Measurements from ENCODE around the gene GBX1.

GBX1 gene
- total RNA-seq = 0 reads per million in 9 experiments

GRCh38 chr7:151167197-151167961 lies at the start of gene GBX1:
GBX1 (minus strand) TSS chr7:151167694; CDS start chr7:151167548, 146 bp downstream.
- peaks cover 38 to 41% of the 10 kb centered on the region in 2 donors for H3K27me3 Mint-ChIP-seq
- DNase-seq (peak in 1 of 3 experiments; percentile 16), ATAC-seq (replicated peaks) (peak; percentile 57)
- no peak within 1 kb of the TSS for H3K27ac Mint-ChIP-seq
- peaks cover 5 to 7% of the 10 kb centered on the region in 2 donors for H3K4me1 Mint-ChIP-seq (ENCODE audit: low read depth in 2 of 2)
- no peaks in the 10 kb centered on the region for H3K36me3 Mint-ChIP-seq (ENCODE audit: insufficient read depth)
- no peaks in the 10 kb centered on the region for H3K9me3 Mint-ChIP-seq
- peak within 1 kb of the TSS; percentile 71 to 74 for H3K4me3 Mint-ChIP-seq

- H3K27ac Mint-ChIP-seq = peak overlapping the region in 1 of 2 donors; percentile 76
These were observed 47.9 kb upstream of the GBX1 start for GRCh38 chr7:151215396-151215795.

DNA sequence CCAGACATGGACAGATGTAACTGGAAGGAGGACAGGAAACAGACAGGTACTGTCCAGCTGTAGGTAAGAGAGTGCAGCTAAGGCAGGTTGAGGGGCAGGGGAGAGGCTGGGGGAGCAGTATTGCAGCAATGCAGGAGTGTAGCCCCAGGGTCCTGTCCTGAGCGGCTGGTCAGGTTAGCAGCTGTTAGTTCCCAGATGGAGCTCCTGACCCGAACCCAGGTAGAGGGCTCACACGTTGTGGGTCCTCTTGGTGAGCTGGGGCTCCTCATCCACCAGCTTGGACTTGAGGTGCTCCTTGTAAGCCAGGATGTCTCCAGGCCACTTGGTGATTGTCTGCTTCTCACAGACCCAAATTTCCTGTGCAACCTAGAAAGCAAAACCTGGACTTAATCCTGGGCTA lies 46.3 kb upstream of the GBX1 start:
- Mint-ChIP-seq H3K36me3 (ENCODE audit: insufficient read depth) (peaks cover 59% of the 10 kb centered on the region), H3K27ac (no peak overlapping the region)

More at GRCh38 chr7:151215396-151215795, 47.9 kb upstream of the GBX1 start:
- no peaks in the 10 kb centered on the region for H3K9me3 Mint-ChIP-seq
- H3K4me3 Mint-ChIP-seq = no peak overlapping the region
- peaks cover 74% of the 10 kb centered on the region for H3K36me3 Mint-ChIP-seq (ENCODE audit: insufficient read depth)
- H3K4me1 Mint-ChIP-seq (ENCODE audit: low read depth in 2 of 2) = peaks cover 5% of the 10 kb centered on the region in 2 donors
- ATAC-seq (replicated peaks) (no peak), DNase-seq (no peak)
- H3K27me3 Mint-ChIP-seq = no peaks in the 10 kb centered on the region

GRCh38 chr7:151212626-151213025 lies 45.1 kb upstream of the GBX1 start:
- Mint-ChIP-seq H3K27me3 (no peaks in the 10 kb centered on the region), H3K9me3 (no peaks in the 10 kb centered on the region), H3K4me3 (no peak overlapping the region), H3K27ac (peak overlapping the region in 1 of 2 donors; percentile 35), H3K36me3 (ENCODE audit: insufficient read depth) (peaks cover 47% of the 10 kb centered on the region), H3K4me1 (ENCODE audit: low read depth in 2 of 2) (peaks cover 14 to 25% of the 10 kb centered on the region in 2 donors)
- no peak for DNase-seq
- no peak for ATAC-seq (replicated peaks)

More for the DNA sequence above, 46.3 kb upstream of the GBX1 start:
- DNase-seq (no peak), ATAC-seq (replicated peaks) (no peak)
- Mint-ChIP-seq H3K4me1 (ENCODE audit: low read depth in 2 of 2) (peaks cover 5 to 14% of the 10 kb centered on the region in 2 donors), H3K27me3 (no peaks in the 10 kb centered on the region), H3K9me3 (no peaks in the 10 kb centered on the region), H3K4me3 (no peak overlapping the region)

DNA sequence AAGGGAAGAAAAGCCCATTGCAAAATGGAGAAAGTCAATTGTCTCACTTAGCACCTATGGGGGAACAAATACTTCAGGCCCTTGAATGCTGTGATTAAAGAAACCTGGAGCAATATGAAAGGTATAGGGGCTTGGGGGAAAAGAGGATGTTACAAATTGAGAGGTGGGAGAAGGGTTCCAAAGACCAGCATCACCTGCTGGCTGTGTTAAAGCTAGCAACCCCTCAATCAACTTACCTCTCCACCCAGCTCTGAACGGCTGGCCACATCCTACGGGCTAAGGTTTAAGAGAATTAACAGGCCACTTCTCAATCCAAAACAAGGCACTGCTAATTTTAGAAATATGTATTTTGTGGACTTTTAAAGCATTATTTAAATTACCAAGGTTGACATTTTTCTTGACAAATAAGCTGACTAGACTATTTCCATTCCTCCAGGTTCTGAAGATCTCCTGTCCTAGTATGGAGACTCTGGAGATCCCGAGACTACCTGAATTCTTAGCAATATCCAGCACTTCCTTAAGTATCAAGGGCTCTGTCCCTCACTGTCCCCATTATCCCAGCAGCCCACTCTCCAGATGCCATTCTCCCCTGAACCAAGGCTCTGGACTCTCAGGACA lies 43.8 kb upstream of the GBX1 start:
- no peak overlapping the region for H3K27ac Mint-ChIP-seq
- H3K36me3 Mint-ChIP-seq (ENCODE audit: insufficient read depth) = peaks cover 35% of the 10 kb centered on the region
- DNase-seq = no peak
- H3K27me3 Mint-ChIP-seq = no peaks in the 10 kb centered on the region
- ATAC-seq (replicated peaks) = no peak
- H3K4me3 Mint-ChIP-seq = no peak overlapping the region
- no peaks in the 10 kb centered on the region for H3K9me3 Mint-ChIP-seq
- peaks cover 27 to 36% of the 10 kb centered on the region in 2 donors for H3K4me1 Mint-ChIP-seq (ENCODE audit: low read depth in 2 of 2)

DNA sequence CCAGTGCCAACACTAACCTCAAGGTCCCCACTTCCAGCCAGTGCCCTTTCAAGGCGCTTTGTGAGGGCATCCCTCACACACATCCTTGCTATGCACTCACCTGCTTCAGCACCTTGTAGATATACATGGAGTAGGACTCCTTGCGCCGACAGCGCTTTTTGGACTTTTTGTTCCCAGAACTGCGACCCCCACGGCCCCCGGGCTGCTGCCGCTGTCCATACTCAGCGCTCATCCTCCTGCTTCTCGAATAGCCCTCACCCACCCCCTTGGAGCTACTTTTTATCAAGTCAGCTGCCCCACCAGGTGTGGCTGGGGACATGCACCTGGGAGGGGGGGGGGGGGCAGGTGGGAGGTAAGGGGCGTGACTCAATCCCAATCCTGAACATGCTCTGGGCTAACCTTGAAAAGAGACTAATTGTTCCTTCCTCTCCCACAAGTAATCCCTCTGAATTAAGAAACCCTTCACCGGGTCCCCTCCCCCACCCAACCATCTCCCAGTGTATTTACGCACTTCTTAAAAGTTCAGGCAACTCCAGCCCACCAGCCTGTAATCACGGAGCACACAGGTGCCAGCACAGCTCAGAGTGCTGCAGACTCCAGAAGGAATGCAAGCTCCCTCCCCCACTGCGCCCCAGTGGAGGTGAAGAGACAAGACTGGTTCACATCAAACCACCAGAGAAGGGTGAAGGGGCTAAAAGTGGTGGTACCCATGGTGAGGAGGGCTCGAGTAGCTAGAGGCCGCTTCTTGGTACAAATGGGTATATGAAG lies 42.8 kb upstream of the GBX1 start, which contains the start of gene H2BK1:
H2BK1 (minus strand) TSS at position 402 of the 768 bp plus-strand sequence; CDS start at position 232, 170 bp downstream.
- H3K27ac Mint-ChIP-seq = peak within 1 kb of the TSS in 1 of 2 donors; percentile 69
- no peak within 1 kb of the TSS for H3K4me3 Mint-ChIP-seq
- no peaks in the 10 kb centered on the region for H3K27me3 Mint-ChIP-seq
- peaks cover 27 to 39% of the 10 kb centered on the region in 2 donors for H3K4me1 Mint-ChIP-seq (ENCODE audit: low read depth in 2 of 2)
- DNase-seq (no peak), ATAC-seq (replicated peaks) (no peak)
- peaks cover 26% of the 10 kb centered on the region for H3K36me3 Mint-ChIP-seq (ENCODE audit: insufficient read depth)
- H3K9me3 Mint-ChIP-seq = no peaks in the 10 kb centered on the region

DNA sequence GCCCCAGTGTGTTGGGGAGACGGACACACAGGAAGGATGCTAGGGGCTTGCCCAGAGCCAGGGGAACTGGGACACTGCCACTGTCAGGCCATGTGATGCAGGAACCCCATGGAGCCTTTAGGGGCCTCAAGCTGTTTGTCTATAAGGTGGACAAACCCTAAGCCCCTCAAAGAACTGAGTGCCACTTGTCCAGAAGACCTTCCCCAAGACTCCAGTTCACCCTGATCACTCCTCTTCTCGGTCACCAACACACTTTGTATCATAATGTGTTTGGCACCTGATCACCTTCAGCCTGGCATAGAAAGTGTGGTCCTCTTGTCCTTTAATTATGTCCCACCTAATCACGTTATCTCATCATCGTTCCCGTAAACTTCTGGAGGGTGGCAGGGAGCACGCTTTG lies 42.1 kb upstream of the GBX1 start:
- peaks cover 0 to 6% of the 10 kb centered on the region in 2 donors for H3K27me3 Mint-ChIP-seq
- H3K36me3 Mint-ChIP-seq (ENCODE audit: insufficient read depth) = peaks cover 22% of the 10 kb centered on the region
- H3K27ac Mint-ChIP-seq = peak overlapping the region in 1 of 2 donors; percentile 69
- ATAC-seq (replicated peaks) = no peak
- no peak overlapping the region for H3K4me3 Mint-ChIP-seq
- DNase-seq = no peak
- H3K4me1 Mint-ChIP-seq (ENCODE audit: low read depth in 2 of 2) = peaks cover 30 to 42% of the 10 kb centered on the region in 2 donors
- H3K9me3 Mint-ChIP-seq = no peaks in the 10 kb centered on the region

GRCh38 chr7:151208253-151208862 lies 40.9 kb upstream of the GBX1 start:
- H3K4me1 Mint-ChIP-seq (ENCODE audit: low read depth in 2 of 2) = peaks cover 32 to 44% of the 10 kb centered on the region in 2 donors
- peaks cover 17% of the 10 kb centered on the region for H3K36me3 Mint-ChIP-seq (ENCODE audit: insufficient read depth)
- peak overlapping the region; percentile 41 to 70 for H3K4me3 Mint-ChIP-seq
- peak overlapping the region in 1 of 2 donors; percentile 87 for H3K27ac Mint-ChIP-seq
- H3K27me3 Mint-ChIP-seq = peaks cover 0 to 9% of the 10 kb centered on the region in 2 donors
- DNase-seq (no peak), ATAC-seq (replicated peaks) (no peak)
- H3K9me3 Mint-ChIP-seq = no peaks in the 10 kb centered on the region

GRCh38 chr7:151207804-151208203 lies 40.3 kb upstream of the GBX1 start:
- Mint-ChIP-seq H3K4me1 (ENCODE audit: low read depth in 2 of 2) (peaks cover 32 to 44% of the 10 kb centered on the region in 2 donors), H3K27me3 (peaks cover 0 to 12% of the 10 kb centered on the region in 2 donors), H3K27ac (peak overlapping the region in 1 of 2 donors; percentile 87), H3K9me3 (no peaks in the 10 kb centered on the region), H3K36me3 (ENCODE audit: insufficient read depth) (peaks cover 13% of the 10 kb centered on the region), H3K4me3 (peak overlapping the region in 1 of 2 donors; percentile 70)
- DNase-seq (no peak), ATAC-seq (replicated peaks) (no peak)

DNA sequence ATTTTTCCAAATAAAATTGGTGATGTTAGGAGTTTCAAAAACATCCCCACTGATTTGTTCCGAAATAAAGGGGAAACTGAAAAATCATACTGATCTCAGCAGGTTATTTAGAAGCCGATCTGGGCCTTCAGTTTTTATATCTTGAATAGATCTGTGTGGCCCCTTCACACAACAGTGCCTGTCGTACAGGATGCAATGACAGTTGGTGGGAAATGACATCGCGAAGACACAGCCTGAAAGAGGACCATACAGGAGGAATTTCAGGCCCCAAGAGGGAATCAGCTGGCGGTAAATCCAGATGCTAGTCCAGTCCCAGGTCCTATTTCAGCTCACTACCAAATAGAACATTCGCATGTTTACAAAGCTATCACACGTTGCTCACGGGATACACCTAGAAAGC lies 39.8 kb upstream of the GBX1 start:
- peaks cover 32 to 44% of the 10 kb centered on the region in 2 donors for H3K4me1 Mint-ChIP-seq (ENCODE audit: low read depth in 2 of 2)
- peak overlapping the region; percentile 8 to 70 for H3K4me3 Mint-ChIP-seq
- no peaks in the 10 kb centered on the region for H3K9me3 Mint-ChIP-seq
- DNase-seq (peak in 2 of 3 experiments; percentile 6 to 15), ATAC-seq (replicated peaks) (peak; percentile 55)
- H3K36me3 Mint-ChIP-seq (ENCODE audit: insufficient read depth) = peaks cover 8% of the 10 kb centered on the region
- H3K27me3 Mint-ChIP-seq = peaks cover 0 to 13% of the 10 kb centered on the region in 2 donors
- H3K27ac Mint-ChIP-seq = peak overlapping the region in 1 of 2 donors; percentile 87

GRCh38 chr7:151206914-151207313 lies 39.4 kb upstream of the GBX1 start:
- peak; percentile 83 for ATAC-seq (replicated peaks)
- Mint-ChIP-seq H3K4me1 (ENCODE audit: low read depth in 2 of 2) (peaks cover 30 to 44% of the 10 kb centered on the region in 2 donors), H3K36me3 (ENCODE audit: insufficient read depth) (peaks cover 4% of the 10 kb centered on the region), H3K9me3 (no peaks in the 10 kb centered on the region), H3K27me3 (peaks cover 0 to 13% of the 10 kb centered on the region in 2 donors), H3K4me3 (peak overlapping the region; percentile 56 to 70), H3K27ac (peak overlapping the region; percentile 50 to 87)
- DNase-seq = peak; percentile 15 to 48 (median 44)

DNA sequence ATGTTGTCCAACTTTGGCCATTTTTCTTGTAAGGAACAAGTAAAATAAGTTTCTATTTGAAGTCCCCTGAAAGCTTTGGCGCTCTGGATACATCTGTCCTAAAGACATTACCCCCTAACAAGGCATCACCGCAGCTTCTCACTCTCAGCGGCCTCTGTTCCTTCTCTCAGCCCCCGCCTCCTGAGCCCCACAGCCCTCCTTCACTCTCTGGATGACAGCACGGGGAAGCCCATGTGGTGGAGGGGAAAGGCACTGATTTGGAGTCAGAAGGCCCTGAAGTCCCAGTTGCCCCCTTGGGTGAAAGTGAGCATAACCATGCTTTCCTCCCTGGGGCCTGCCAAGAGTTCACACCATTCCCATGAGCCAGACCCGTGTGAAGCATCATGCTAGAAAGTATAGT lies 38.2 kb upstream of the GBX1 start:
- no peak for ATAC-seq (replicated peaks)
- H3K27ac Mint-ChIP-seq = peak overlapping the region; percentile 50 to 87

More for the DNA sequence above, 38.2 kb upstream of the GBX1 start:
- no peak for DNase-seq
- Mint-ChIP-seq H3K27me3 (peaks cover 0 to 13% of the 10 kb centered on the region in 2 donors), H3K9me3 (no peaks in the 10 kb centered on the region), H3K4me1 (ENCODE audit: low read depth in 2 of 2) (peaks cover 26 to 41% of the 10 kb centered on the region in 2 donors), H3K36me3 (ENCODE audit: insufficient read depth) (peaks cover 4% of the 10 kb centered on the region), H3K4me3 (peak overlapping the region; percentile 23 to 70)
